Prostate gland (tissue), 2 donors: ENCODE results near the gene PPFIBP2. TPM values are rescaled to one million over a fixed set of nuclear protein-coding genes. Genes with fewer than 3 reads are reported as not detected.

Source experiments
- DNase-seq: peaks from one replicate; pipeline ENCODE4 v3.0.0-alpha.2; 2019; ENCODE audit warnings: low spot score
- H3K27ac ChIP-seq, 2 donors: fragments of 200-600 bp; sonication (generic); 2 replicates each; pipeline ENCODE4 v1.5.1; 2017 to 2019
- H3K27me3 ChIP-seq: fragments of 200-600 bp; sonication (generic); replicated peaks from 2 replicates; pipeline ENCODE4 v1.5.1; 2019; ENCODE audit not compliant: insufficient read depth
- H3K36me3 ChIP-seq, 2 donors: fragments of 200-600 bp; sonication (generic); 1 replicate in 1 of 2; 2 replicates in 1 of 2; pipeline versions ENCODE4 v1.5.1 to v1.8.1; 2017 to 2019
- H3K4me1 ChIP-seq: fragments of 200-600 bp; sonication (generic); replicated peaks from 2 replicates; pipeline ENCODE4 v1.5.1; 2019
- H3K4me3 ChIP-seq, 2 donors: fragments of 200-600 bp; sonication (generic); 2 replicates each; pipeline ENCODE4 v1.5.1; 2017 to 2019
- H3K9me3 ChIP-seq: fragments of 200-600 bp; sonication (generic); 2 replicates; pipeline ENCODE4 v1.5.1; 2017
- CTCF ChIP-seq, 4 experiments: fragments of 200-600 bp in 2 of 4; fragments of 450-650 bp in 2 of 4; sonication (generic) in 2 of 4; IDR thresholded peaks; 1 replicate in 3 of 4; 2 replicates in 1 of 4; pipeline ENCODE4 v1.5.1; 2016 to 2019; ENCODE audit warnings: antibody characterized with exemption in 4 of 4, mild to moderate bottlenecking in 2 of 4, moderate library complexity in 2 of 4
- POLR2A ChIP-seq: fragments of 450-650 bp; IDR thresholded peaks from one replicate; pipeline ENCODE4 v1.6.1; 2016; ENCODE audit warnings: antibody characterized with exemption, mild to moderate bottlenecking
- POLR2AphosphoS5 ChIP-seq: sonication (generic); formaldehyde crosslinking; IDR thresholded peaks from one replicate; pipeline ENCODE4 v1.6.1; 2017; ENCODE audit warnings: antibody characterized with exemption
- WGBS: methylation state at CpG from one replicate; pipeline ENCODE4 v1.1.5; 2018; 5-methylcytosine and 5-hydroxymethylcytosine counted together
- intact Hi-C: fragments of 100-400 bp; cut with DNase I; formaldehyde crosslinking; loops from one replicate; pipeline ENCODE4 v1.14.2; 2022
- total RNA-seq, 2 donors: library from RNA; depleted of rRNA; stranded (reverse); fragments of >200 nt; gene quantifications; one replicate each; pipeline ENCODE4 v1.1.0, GENCODE V29; 2016

The PPFIBP2 gene
- total RNA-seq, 2 donors from 2014 or later, result 76.3 to 88.3 TPM

DNA sequence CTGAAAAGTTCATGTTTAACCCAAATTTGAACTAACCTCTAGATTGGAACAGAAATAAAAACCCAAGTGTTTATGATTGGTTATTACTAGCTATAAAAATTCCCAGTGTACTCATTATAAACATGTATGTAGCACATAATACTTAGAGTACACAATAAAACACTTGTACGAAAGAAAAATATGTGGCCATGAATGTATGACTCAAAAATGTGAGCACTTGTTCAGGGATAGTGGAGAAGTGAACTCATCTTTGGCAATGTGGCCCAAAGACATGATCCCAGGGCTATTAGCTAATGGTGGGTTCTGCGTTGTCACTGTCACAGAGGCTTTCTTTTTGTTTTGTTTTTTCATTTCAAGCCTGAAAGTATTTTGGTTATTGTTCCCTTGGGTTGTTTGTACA, 72.0 kb downstream of the PPFIBP2 start:
- H3K4me3 ChIP-seq, result no peak overlapping the region
- TF ChIP-seq CTCF (IDR thresholded peaks at IDR 0.05) (no peak), POLR2AphosphoS5 (peak; percentile 23), POLR2A (no peak)
- intact Hi-C loops, result no loop called here
- H3K36me3 ChIP-seq, result no peaks in the 10 kb centered on the region
- no peaks in the 10 kb centered on the region for H3K9me3 ChIP-seq
- WGBS, result 55% methylated on average over 2 of the region's 2 CpGs
- H3K4me1 ChIP-seq, result no peaks in the 10 kb centered on the region
- no peaks in the 10 kb centered on the region for H3K27me3 ChIP-seq
- peak overlapping the region; percentile 4 to 46 for H3K27ac ChIP-seq
- no peak for DNase-seq

GRCh38 chr11:7586376-7586775, 72.6 kb downstream of the PPFIBP2 start:
- H3K27ac ChIP-seq, result no peak overlapping the region

DNA sequence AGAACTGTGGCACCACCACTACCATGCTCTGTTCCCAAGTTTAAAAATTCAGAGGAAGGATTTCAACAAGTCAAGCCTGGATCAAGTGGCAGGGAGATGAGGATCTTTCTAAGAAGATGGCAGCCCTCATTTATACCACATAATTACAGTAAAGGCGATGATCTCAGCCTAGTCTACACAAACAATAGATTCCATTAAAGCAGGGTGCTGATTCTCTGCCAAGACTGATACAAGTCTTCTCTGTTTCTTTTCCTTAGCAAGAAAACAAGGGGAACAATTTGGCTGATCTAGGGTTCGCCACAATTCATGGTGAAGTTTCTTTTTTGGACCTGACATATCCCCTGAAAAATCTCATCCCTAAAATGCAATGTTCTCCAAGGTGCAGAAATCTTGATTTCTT, 73.9 kb downstream of the PPFIBP2 start:
- no peaks in the 10 kb centered on the region for H3K36me3 ChIP-seq
- no peaks in the 10 kb centered on the region for H3K4me1 ChIP-seq
- no peak overlapping the region for H3K4me3 ChIP-seq
- H3K27ac ChIP-seq, result no peak overlapping the region
- 69% methylated on average over 2 of the region's 2 CpGs for WGBS
- no peak for DNase-seq
- H3K27me3 ChIP-seq, result no peaks in the 10 kb centered on the region
- TF ChIP-seq POLR2A (no peak), CTCF (IDR thresholded peaks at IDR 0.05) (no peak), POLR2AphosphoS5 (no peak)
- intact Hi-C loops, result no loop called here
- H3K9me3 ChIP-seq, result no peaks in the 10 kb centered on the region

More at GRCh38 chr11:7586376-7586775, 72.6 kb downstream of the PPFIBP2 start:
- intact Hi-C loops, result no loop called here
- 53% methylated on average over 2 of the region's 2 CpGs for WGBS
- H3K4me3 ChIP-seq, result no peak overlapping the region
- no peak for TF ChIP-seq POLR2A
- TF ChIP-seq POLR2AphosphoS5, result no peak
- no peak for TF ChIP-seq CTCF (IDR thresholded peaks at IDR 0.05)
- no peaks in the 10 kb centered on the region for H3K36me3 ChIP-seq
- H3K9me3 ChIP-seq, result no peaks in the 10 kb centered on the region
- no peaks in the 10 kb centered on the region for H3K27me3 ChIP-seq
- DNase-seq, result no peak
- H3K4me1 ChIP-seq, result no peaks in the 10 kb centered on the region

DNA sequence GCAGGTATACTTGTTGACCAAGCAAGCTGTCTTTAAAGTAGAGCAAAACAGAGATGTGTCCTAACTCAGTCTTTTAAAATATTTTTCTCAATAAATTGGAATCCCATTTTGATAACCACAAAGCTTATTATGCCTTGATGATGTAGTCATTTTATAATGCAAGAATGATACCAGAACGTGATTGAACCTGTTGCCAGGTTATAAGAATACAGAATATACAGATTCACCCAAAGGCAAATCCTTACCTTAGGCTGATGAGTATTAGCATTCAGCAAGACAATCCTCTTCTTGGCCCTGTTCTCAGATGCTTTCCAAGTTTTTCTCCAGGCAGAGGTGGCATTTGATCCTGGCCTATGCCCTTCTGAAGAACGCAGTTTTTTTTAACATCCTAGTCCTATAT, 76.1 kb downstream of the PPFIBP2 start:
- DNase-seq, result no peak
- WGBS, result 100% methylated on average over 2 of the region's 2 CpGs
- H3K27ac ChIP-seq, result no peak overlapping the region
- H3K27me3 ChIP-seq, result no peaks in the 10 kb centered on the region
- H3K4me1 ChIP-seq, result no peaks in the 10 kb centered on the region
- TF ChIP-seq POLR2A, result no peak
- no peak for TF ChIP-seq CTCF (IDR thresholded peaks at IDR 0.05)
- no peak for TF ChIP-seq POLR2AphosphoS5
- intact Hi-C loops, result no loop called here
- H3K36me3 ChIP-seq, result no peaks in the 10 kb centered on the region
- H3K4me3 ChIP-seq, result no peak overlapping the region
- H3K9me3 ChIP-seq, result no peaks in the 10 kb centered on the region

GRCh38 chr11:7590529-7590928, 76.7 kb downstream of the PPFIBP2 start:
- intact Hi-C loops, result no loop called here
- H3K4me1 ChIP-seq, result no peaks in the 10 kb centered on the region
- WGBS, result 100% methylated on average over 2 of the region's 2 CpGs

More at GRCh38 chr11:7590529-7590928, 76.7 kb downstream of the PPFIBP2 start:
- no peak for TF ChIP-seq POLR2A
- TF ChIP-seq CTCF (IDR thresholded peaks at IDR 0.05), result no peak
- TF ChIP-seq POLR2AphosphoS5, result no peak
- no peak overlapping the region for H3K27ac ChIP-seq
- H3K27me3 ChIP-seq, result no peaks in the 10 kb centered on the region
- H3K4me3 ChIP-seq, result no peak overlapping the region
- no peak for DNase-seq
- H3K9me3 ChIP-seq, result no peaks in the 10 kb centered on the region
- H3K36me3 ChIP-seq, result no peaks in the 10 kb centered on the region
